ENCODE results near the gene TFF3.

TFF3 gene

DNA sequence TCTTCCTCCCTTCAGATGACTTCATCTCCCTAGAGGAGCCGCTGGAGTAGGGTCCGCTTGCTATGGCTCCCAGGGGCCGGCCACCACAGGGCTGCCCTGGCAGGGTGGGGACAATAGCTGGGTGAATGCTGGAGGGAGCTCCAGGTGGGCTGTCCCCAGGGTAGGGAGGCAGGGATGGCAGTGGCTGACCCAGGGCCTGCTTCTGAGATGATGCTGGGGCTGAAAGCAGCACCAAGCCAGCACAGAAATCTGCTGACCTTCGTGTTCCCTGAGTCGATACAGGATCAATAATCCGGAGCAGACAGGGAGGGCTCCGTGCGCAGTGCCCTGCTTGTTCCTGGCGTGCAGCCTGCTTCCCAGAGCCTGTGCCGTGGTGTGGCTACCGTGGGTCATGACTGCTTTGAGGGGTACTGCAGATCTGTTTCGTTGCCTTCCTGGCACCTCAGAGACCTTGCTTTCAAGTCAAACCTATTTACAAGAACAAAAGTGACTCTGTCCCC is 34.0 kb downstream of the TFF3 start:
- no peak overlapping the region for H3K27ac ChIP-seq (ENCODE audit: insufficient read depth, low read length, poor library complexity, severe bottlenecking)
- no peaks in the 10 kb centered on the region for H3K27me3 ChIP-seq (replicated peaks; ENCODE audit: control insufficient read depth, insufficient read depth, low read length, poor library complexity, severe bottlenecking)
- H3K4me3 ChIP-seq (ENCODE audit: insufficient read depth, low read depth, low read length, poor library complexity, severe bottlenecking), result no peak overlapping the region
- no peak for DNase-seq
- no peaks in the 10 kb centered on the region for H3K4me1 ChIP-seq (ENCODE audit: control insufficient read depth, insufficient read depth, low read length, poor library complexity, severe bottlenecking)
- no peaks in the 10 kb centered on the region for H3K9me3 ChIP-seq (ENCODE audit: control insufficient read depth, low read length)
- H3K36me3 ChIP-seq (ENCODE audit: control insufficient read depth, insufficient read depth, low read length), result peaks cover 43% of the 10 kb centered on the region

DNA sequence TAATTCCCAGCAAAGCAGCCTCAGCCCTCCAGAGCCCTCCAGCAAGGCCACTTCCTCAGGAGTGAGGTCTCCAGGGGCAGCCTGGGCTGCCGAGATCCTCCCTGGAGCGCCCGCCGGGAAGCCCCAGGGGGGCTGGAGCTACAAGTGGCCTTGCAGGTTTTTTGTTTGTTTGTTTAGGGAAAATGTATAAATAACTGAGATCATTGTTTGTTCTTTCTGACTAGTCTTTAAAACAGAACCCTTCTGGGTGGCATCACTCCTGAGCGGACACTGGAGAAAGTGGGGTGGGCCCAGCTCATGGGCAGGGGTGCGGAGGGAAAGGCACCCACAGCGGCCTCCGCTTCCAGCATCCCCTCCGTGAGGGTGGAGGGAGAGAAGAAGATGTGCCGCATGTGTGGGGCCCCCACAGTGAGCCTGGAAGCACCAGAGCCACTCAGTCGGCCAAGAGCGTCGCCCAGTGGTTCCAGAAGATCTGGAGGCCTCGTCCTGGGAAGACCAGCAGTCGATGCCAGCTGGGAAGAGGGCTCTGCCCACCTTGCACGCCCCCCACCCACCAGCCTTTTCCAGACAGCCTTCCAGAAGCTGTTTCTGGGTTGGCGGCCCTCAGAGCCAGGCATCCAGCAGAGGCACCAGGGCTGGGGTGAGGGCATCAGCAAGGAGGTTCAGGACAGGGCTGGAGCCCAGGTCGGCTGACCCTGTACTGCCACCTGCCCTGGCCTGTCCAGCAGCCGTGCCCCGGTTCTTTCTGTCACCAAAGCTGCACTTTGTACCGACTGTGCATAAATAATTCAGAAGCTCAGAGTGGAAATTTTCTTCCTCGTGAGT is 34.6 kb downstream of the TFF3 start:
- Histone ChIP-seq H3K9me3 (ENCODE audit: control insufficient read depth, low read length) (no peaks in the 10 kb centered on the region), H3K27me3 (replicated peaks; ENCODE audit: control insufficient read depth, insufficient read depth, low read length, poor library complexity, severe bottlenecking) (no peaks in the 10 kb centered on the region), H3K36me3 (ENCODE audit: control insufficient read depth, insufficient read depth, low read length) (peaks cover 42% of the 10 kb centered on the region), H3K4me3 (ENCODE audit: insufficient read depth, low read depth, low read length, poor library complexity, severe bottlenecking) (no peak overlapping the region), H3K4me1 (ENCODE audit: control insufficient read depth, insufficient read depth, low read length, poor library complexity, severe bottlenecking) (no peaks in the 10 kb centered on the region), H3K27ac (ENCODE audit: insufficient read depth, low read length, poor library complexity, severe bottlenecking) (no peak overlapping the region)
- no peak for DNase-seq

DNA sequence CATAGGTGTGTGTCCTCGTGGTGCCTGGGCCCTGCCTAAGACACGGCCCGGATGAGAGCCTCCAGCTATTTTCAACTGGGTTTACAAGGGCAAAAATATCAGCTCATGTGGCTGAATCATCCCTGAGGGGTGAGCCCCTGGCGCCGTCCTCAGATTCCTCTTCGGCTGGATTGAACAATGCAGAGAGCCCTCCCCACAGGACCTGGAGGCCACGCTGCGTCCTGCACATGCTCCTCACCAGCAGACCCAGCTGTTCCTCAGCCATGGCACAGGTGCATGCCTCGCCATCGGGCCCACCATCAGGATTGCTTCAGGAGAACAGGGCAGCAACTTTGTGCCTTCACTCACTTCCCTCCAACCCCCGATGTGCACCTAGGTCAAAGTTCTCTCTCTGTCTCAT is 35.3 kb downstream of the TFF3 start:
- no peak overlapping the region for H3K27ac ChIP-seq (ENCODE audit: insufficient read depth, low read length, poor library complexity, severe bottlenecking)
- H3K27me3 ChIP-seq (replicated peaks; ENCODE audit: control insufficient read depth, insufficient read depth, low read length, poor library complexity, severe bottlenecking), result no peaks in the 10 kb centered on the region
- peaks cover 46% of the 10 kb centered on the region for H3K36me3 ChIP-seq (ENCODE audit: control insufficient read depth, insufficient read depth, low read length)
- H3K9me3 ChIP-seq (ENCODE audit: control insufficient read depth, low read length), result no peaks in the 10 kb centered on the region
- H3K4me3 ChIP-seq (ENCODE audit: insufficient read depth, low read depth, low read length, poor library complexity, severe bottlenecking), result no peak overlapping the region
- no peak for DNase-seq
- no peaks in the 10 kb centered on the region for H3K4me1 ChIP-seq (ENCODE audit: control insufficient read depth, insufficient read depth, low read length, poor library complexity, severe bottlenecking)

DNA sequence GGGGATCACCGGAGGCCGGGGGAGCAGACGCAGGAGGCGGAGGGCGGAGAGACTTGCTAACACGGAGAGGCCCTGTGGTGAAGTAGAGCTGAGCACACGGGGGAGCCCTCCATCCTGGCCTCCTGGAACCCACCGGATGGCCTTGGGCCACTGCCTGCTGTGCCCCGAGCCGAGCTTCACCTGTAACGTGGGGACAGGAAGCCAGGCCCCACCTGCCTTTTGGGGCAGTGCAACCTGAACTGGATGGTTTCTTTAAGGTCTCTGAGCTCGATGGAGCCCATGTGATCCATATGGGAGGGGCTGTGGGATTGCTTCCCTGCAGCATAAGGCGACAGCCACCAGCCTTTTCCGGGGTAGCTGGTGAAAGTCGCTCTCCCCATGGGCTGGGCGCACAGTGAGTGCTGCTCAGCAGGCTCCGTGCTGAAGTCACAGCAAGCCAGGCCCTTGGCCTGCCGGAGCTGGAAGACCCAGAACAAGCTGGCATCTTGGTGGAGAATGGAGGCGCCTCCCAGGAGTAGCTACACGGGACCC is 35.8 kb downstream of the TFF3 start:
- Histone ChIP-seq H3K4me3 (ENCODE audit: insufficient read depth, low read depth, low read length, poor library complexity, severe bottlenecking) (no peak overlapping the region), H3K4me1 (ENCODE audit: control insufficient read depth, insufficient read depth, low read length, poor library complexity, severe bottlenecking) (no peaks in the 10 kb centered on the region), H3K9me3 (ENCODE audit: control insufficient read depth, low read length) (no peaks in the 10 kb centered on the region), H3K27ac (ENCODE audit: insufficient read depth, low read length, poor library complexity, severe bottlenecking) (no peak overlapping the region), H3K36me3 (ENCODE audit: control insufficient read depth, insufficient read depth, low read length) (peaks cover 44% of the 10 kb centered on the region), H3K27me3 (replicated peaks; ENCODE audit: control insufficient read depth, insufficient read depth, low read length, poor library complexity, severe bottlenecking) (no peaks in the 10 kb centered on the region)
- DNase-seq, result no peak

DNA sequence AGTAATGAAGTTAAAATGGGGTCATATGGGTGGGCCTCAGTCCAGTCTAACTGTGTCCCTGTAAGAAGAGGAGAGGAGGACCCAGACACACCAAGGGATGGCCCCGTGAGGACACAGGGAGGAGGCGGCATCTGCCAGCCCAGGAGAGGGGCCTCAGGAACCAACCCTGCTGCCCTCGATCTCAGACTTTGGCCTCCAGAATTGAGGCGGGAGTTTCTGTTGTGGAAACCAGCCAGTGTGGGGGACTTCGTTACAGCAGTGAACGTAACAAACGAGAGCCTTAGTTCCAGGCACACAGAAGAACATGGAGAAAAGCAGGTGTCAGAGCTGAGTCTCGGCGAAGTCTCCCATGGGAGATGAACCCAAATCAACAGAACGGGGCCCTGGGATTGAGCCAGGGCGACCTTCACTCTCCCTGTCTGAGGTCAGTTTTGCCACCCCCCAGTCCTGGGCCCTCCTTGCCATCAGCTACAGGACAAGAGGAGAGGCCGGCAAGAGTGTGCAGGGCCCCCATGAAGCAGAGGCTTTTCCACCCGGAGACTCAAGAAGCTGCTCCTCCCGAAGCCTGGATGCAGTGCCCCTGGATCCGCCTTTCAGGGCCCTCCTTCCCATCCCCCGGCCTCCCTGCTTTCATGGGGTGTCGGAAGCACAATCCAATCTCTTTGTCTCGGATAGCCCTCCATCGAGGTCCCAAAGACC is 36.6 kb downstream of the TFF3 start:
- Histone ChIP-seq H3K36me3 (ENCODE audit: control insufficient read depth, insufficient read depth, low read length) (peaks cover 45% of the 10 kb centered on the region), H3K4me3 (ENCODE audit: insufficient read depth, low read depth, low read length, poor library complexity, severe bottlenecking) (no peak overlapping the region), H3K4me1 (ENCODE audit: control insufficient read depth, insufficient read depth, low read length, poor library complexity, severe bottlenecking) (no peaks in the 10 kb centered on the region), H3K27me3 (replicated peaks; ENCODE audit: control insufficient read depth, insufficient read depth, low read length, poor library complexity, severe bottlenecking) (no peaks in the 10 kb centered on the region), H3K9me3 (ENCODE audit: control insufficient read depth, low read length) (no peaks in the 10 kb centered on the region), H3K27ac (ENCODE audit: insufficient read depth, low read length, poor library complexity, severe bottlenecking) (no peak overlapping the region)
- DNase-seq, result no peak

DNA sequence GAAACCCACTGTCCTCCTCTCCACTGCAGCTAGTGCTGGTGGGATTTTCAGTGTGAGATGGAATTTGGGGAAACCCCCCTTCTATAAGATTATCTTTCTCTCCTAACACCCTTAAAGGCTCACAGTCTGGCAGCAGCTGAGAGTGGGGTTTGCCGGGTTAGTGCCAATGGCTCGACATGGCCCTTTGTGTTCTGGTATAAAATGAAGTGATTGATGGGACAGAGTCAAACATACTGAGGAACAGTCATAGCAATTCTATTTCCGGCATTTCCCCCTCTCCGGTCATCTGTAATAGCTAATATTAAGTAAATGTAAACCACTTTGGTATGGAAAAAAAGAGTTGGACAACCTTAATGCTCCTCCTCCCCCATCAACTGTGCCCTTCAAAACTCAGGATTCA is 37.6 kb downstream of the TFF3 start:
- peaks cover 54% of the 10 kb centered on the region for H3K36me3 ChIP-seq (ENCODE audit: control insufficient read depth, insufficient read depth, low read length)
- no peak for DNase-seq
- no peaks in the 10 kb centered on the region for H3K4me1 ChIP-seq (ENCODE audit: control insufficient read depth, insufficient read depth, low read length, poor library complexity, severe bottlenecking)
- no peaks in the 10 kb centered on the region for H3K27me3 ChIP-seq (replicated peaks; ENCODE audit: control insufficient read depth, insufficient read depth, low read length, poor library complexity, severe bottlenecking)
- H3K27ac ChIP-seq (ENCODE audit: insufficient read depth, low read length, poor library complexity, severe bottlenecking), result no peak overlapping the region
- H3K9me3 ChIP-seq (ENCODE audit: control insufficient read depth, low read length), result no peaks in the 10 kb centered on the region
- H3K4me3 ChIP-seq (ENCODE audit: insufficient read depth, low read depth, low read length, poor library complexity, severe bottlenecking), result no peak overlapping the region

DNA sequence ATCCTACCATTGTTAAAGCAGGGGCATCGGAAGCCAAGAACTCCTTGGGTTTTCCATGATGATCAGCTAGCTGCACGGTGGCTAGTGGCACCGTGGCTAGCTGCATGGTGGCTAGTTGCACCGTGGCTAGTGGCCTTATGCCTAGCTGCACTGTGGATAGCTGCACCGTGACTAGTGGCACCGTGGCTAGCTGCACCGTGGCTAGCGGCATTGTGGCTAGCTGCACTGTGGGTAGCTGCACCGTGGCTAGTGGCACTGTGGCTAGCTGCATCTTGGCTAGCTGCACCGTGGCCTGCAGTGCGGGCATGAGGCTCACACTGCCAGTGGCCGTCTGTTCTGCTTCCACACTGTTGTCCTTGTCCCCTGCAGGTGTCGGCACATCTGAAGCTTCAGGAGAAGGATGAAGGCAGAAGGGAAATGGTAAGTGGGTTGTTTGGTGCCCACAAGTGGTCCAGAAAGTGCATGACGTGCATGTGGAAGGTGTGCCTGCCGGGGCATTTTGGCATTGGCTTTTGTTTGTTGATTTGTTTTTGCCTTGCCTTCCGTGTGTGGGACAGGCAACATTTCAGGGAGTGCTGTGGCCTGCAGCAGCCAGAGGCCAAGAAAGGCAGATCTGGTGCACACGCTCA is 38.6 kb downstream of the TFF3 start:
- no peaks in the 10 kb centered on the region for H3K4me1 ChIP-seq (ENCODE audit: control insufficient read depth, insufficient read depth, low read length, poor library complexity, severe bottlenecking)
- no peaks in the 10 kb centered on the region for H3K27me3 ChIP-seq (replicated peaks; ENCODE audit: control insufficient read depth, insufficient read depth, low read length, poor library complexity, severe bottlenecking)
- no peak for DNase-seq
- H3K9me3 ChIP-seq (ENCODE audit: control insufficient read depth, low read length), result no peaks in the 10 kb centered on the region
- H3K36me3 ChIP-seq (ENCODE audit: control insufficient read depth, insufficient read depth, low read length), result peaks cover 58% of the 10 kb centered on the region
- H3K27ac ChIP-seq (ENCODE audit: insufficient read depth, low read length, poor library complexity, severe bottlenecking), result no peak overlapping the region
- H3K4me3 ChIP-seq (ENCODE audit: insufficient read depth, low read depth, low read length, poor library complexity, severe bottlenecking), result no peak overlapping the region

DNA sequence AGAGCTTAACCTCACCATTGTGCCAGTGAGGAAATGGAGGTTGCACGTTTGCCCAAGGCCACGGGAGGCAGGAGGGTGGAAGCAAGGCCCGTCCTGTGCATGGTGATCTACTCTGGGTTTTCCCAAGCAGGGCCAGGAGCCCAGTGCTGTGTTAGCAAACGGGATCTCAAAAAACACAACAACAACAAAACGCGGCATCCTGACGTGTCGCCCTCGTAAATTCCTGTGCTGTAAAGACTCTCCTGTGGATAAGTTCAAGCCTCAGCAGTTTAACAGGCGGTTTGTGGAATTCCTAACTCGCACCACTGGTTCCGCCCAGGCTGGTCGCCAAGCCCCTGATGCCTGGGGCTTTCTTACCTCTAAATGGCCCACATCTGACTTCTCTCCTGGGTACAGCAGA is 39.1 kb downstream of the TFF3 start:
- no peak overlapping the region for H3K27ac ChIP-seq (ENCODE audit: insufficient read depth, low read length, poor library complexity, severe bottlenecking)
- H3K9me3 ChIP-seq (ENCODE audit: control insufficient read depth, low read length), result no peaks in the 10 kb centered on the region
- no peaks in the 10 kb centered on the region for H3K4me1 ChIP-seq (ENCODE audit: control insufficient read depth, insufficient read depth, low read length, poor library complexity, severe bottlenecking)
- peaks cover 60% of the 10 kb centered on the region for H3K36me3 ChIP-seq (ENCODE audit: control insufficient read depth, insufficient read depth, low read length)
- H3K4me3 ChIP-seq (ENCODE audit: insufficient read depth, low read depth, low read length, poor library complexity, severe bottlenecking), result no peak overlapping the region
- no peaks in the 10 kb centered on the region for H3K27me3 ChIP-seq (replicated peaks; ENCODE audit: control insufficient read depth, insufficient read depth, low read length, poor library complexity, severe bottlenecking)
- no peak for DNase-seq

DNA sequence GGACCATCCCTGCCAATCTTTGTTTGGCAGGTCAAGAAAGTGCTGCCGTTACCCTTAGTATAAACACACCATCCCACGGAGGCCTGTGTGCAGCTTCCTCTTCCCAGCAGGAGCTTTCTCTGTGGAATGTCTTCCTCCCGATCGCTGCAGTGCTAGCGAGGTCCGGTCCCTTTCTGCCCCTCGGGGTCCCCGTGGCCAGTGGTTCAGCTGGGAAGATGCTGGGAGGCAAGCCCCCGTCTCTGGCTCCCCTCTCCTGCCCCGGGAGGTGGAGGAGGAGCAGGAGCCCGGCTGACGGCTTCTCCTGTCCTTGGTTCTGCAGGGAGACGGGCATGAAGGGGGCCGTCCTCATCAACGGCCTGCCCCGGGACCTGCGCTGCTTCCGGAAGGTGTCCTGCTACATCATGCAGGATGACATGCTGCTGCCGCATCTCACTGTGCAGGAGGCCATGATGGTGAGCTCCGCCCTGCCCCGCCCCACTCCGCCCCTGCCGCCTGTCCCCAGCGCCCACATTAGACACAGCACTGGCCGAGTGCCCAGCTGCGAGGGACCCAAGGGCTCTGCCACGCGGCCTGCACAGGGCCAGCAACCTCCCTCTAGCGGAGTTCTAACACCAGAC is 42.1 kb downstream of the TFF3 start:
- Histone ChIP-seq H3K4me1 (ENCODE audit: control insufficient read depth, insufficient read depth, low read length, poor library complexity, severe bottlenecking) (peaks cover 11% of the 10 kb centered on the region), H3K27me3 (replicated peaks; ENCODE audit: control insufficient read depth, insufficient read depth, low read length, poor library complexity, severe bottlenecking) (no peaks in the 10 kb centered on the region), H3K27ac (ENCODE audit: insufficient read depth, low read length, poor library complexity, severe bottlenecking) (no peak overlapping the region), H3K4me3 (ENCODE audit: insufficient read depth, low read depth, low read length, poor library complexity, severe bottlenecking) (no peak overlapping the region), H3K9me3 (ENCODE audit: control insufficient read depth, low read length) (no peaks in the 10 kb centered on the region), H3K36me3 (ENCODE audit: control insufficient read depth, insufficient read depth, low read length) (peaks cover 53% of the 10 kb centered on the region)
- DNase-seq, result no peak

All from effector memory CD4-positive, alpha-beta T cell (primary cell).